ENCODE measurements around the gene MAD1L1. TPM values are rescaled to one million over a fixed set of nuclear protein-coding genes. Genes with fewer than 3 reads are reported as not detected.

MAD1L1 gene
- total RNA-seq, 1 experiment from 2014 or later = 50.8 TPM

- Histone ChIP-seq H3F3A (ENCODE audit: insufficient read depth, low read depth) (no peaks in the 10 kb centered on the region), H3K9me2 (ENCODE audit: insufficient read depth) (no peaks in the 10 kb centered on the region), H3K36me3 (ENCODE audit: low read depth) (no peaks in the 10 kb centered on the region), H3K27ac (no peak overlapping the region), H2AFZ (no peak overlapping the region), H3K4me1 (replicated peaks; ENCODE audit: insufficient read depth) (0 out of 2 replicates have a peak, but pooled peaks cover 3% of the 10 kb centered on the region), H3K79me2 (ENCODE audit: low read depth) (no peaks in the 10 kb centered on the region), H3K4me2 (no peak overlapping the region), H3K4me3 (no peak overlapping the region), H3K27me3 (ENCODE audit: insufficient read depth, low read depth) (no peaks in the 10 kb centered on the region), H3K9me3 (ENCODE audit: insufficient read depth, low read depth) (no peaks in the 10 kb centered on the region), H4K20me1 (ENCODE audit: insufficient read depth) (peaks cover 3% of the 10 kb centered on the region)
- ChIA-PET CTCF (no interaction called here), POLR2A (ENCODE audit: unreplicated experiment) (no interaction called here)
- no peak for TF ChIP-seq CTCF (conservative IDR thresholded peaks at IDR 0.05)
- TF ChIP-seq EZH2 (IDR thresholded peaks at IDR 0.05; ENCODE audit: low read depth) = no peak
- DNase-seq = no peak
- intact Hi-C loops (cut with micrococcal nuclease; ENCODE audit: unreplicated experiment) = no loop called here
- no TSS peak for BruUV-seq (replicated peaks)
Observed at GRCh38 chr7:2015251-2015871, 217.4 kb downstream of the MAD1L1 start.

GRCh38 chr7:2014391-2015241 is 218.1 kb downstream of the MAD1L1 start:
- no peak overlapping the region for H3K4me3 ChIP-seq
- no peak overlapping the region for H3K27ac ChIP-seq
- no peaks in the 10 kb centered on the region for H3K9me2 ChIP-seq (ENCODE audit: insufficient read depth)
- no peak overlapping the region for H2AFZ ChIP-seq
- H3K4me1 ChIP-seq (replicated peaks; ENCODE audit: insufficient read depth) = 0 out of 2 replicates have a peak, but pooled peaks cover 3% of the 10 kb centered on the region
- CTCF ChIA-PET = interaction anchor here (0.6 kb wide), 1 partner anchor 928 kb away, joined by 6 read pairs; no protein-coding TSS in a partner anchor
- no TSS peak for BruUV-seq (replicated peaks)
- H4K20me1 ChIP-seq (ENCODE audit: insufficient read depth) = peaks cover 3% of the 10 kb centered on the region
- H3K9me3 ChIP-seq (ENCODE audit: insufficient read depth, low read depth) = no peaks in the 10 kb centered on the region
- no peak overlapping the region for H3K4me2 ChIP-seq
- intact Hi-C loops (cut with micrococcal nuclease; ENCODE audit: unreplicated experiment) = no loop called here
- POLR2A ChIA-PET (ENCODE audit: unreplicated experiment) = interaction anchor here (0.5 kb wide), 1 partner anchor 899 kb away, joined by 6 read pairs; no protein-coding TSS in a partner anchor
- no peaks in the 10 kb centered on the region for H3K79me2 ChIP-seq (ENCODE audit: low read depth)
- TF ChIP-seq CTCF (conservative IDR thresholded peaks at IDR 0.05) (no peak), EZH2 (IDR thresholded peaks at IDR 0.05; ENCODE audit: low read depth) (no peak)
- H3K36me3 ChIP-seq (ENCODE audit: low read depth) = no peaks in the 10 kb centered on the region
- H3K27me3 ChIP-seq (ENCODE audit: insufficient read depth, low read depth) = no peaks in the 10 kb centered on the region
- DNase-seq = no peak
- H3F3A ChIP-seq (ENCODE audit: insufficient read depth, low read depth) = no peaks in the 10 kb centered on the region

- TF ChIP-seq CTCF (conservative IDR thresholded peaks at IDR 0.05) (no peak), EZH2 (IDR thresholded peaks at IDR 0.05; ENCODE audit: low read depth) (no peak)
- intact Hi-C loops (cut with micrococcal nuclease; ENCODE audit: unreplicated experiment) = no loop called here
Observed at GRCh38 chr7:2013381-2014311, 219.1 kb downstream of the MAD1L1 start.

More at GRCh38 chr7:2013381-2014311, 219.1 kb downstream of the MAD1L1 start:
- Histone ChIP-seq H3K4me3 (no peak overlapping the region), H3K27ac (no peak overlapping the region), H3K4me2 (no peak overlapping the region), H3K9me3 (ENCODE audit: insufficient read depth, low read depth) (no peaks in the 10 kb centered on the region), H3K79me2 (ENCODE audit: low read depth) (no peaks in the 10 kb centered on the region), H3K9me2 (ENCODE audit: insufficient read depth) (no peaks in the 10 kb centered on the region), H2AFZ (no peak overlapping the region), H3K36me3 (ENCODE audit: low read depth) (no peaks in the 10 kb centered on the region), H3F3A (ENCODE audit: insufficient read depth, low read depth) (no peaks in the 10 kb centered on the region), H3K27me3 (ENCODE audit: insufficient read depth, low read depth) (no peaks in the 10 kb centered on the region), H4K20me1 (ENCODE audit: insufficient read depth) (peaks cover 3% of the 10 kb centered on the region), H3K4me1 (replicated peaks; ENCODE audit: insufficient read depth) (no peaks in the 10 kb centered on the region)
- BruUV-seq (replicated peaks) = no TSS peak
- ChIA-PET POLR2A (ENCODE audit: unreplicated experiment) (no interaction called here), CTCF (interaction anchor here (0.6 kb wide), 1 partner anchor 927 kb away, joined by 6 read pairs; no protein-coding TSS in a partner anchor)
- no peak for DNase-seq

Data from PC-9 (cell line).